ENCODE results near the gene TRIP12.

DNA sequence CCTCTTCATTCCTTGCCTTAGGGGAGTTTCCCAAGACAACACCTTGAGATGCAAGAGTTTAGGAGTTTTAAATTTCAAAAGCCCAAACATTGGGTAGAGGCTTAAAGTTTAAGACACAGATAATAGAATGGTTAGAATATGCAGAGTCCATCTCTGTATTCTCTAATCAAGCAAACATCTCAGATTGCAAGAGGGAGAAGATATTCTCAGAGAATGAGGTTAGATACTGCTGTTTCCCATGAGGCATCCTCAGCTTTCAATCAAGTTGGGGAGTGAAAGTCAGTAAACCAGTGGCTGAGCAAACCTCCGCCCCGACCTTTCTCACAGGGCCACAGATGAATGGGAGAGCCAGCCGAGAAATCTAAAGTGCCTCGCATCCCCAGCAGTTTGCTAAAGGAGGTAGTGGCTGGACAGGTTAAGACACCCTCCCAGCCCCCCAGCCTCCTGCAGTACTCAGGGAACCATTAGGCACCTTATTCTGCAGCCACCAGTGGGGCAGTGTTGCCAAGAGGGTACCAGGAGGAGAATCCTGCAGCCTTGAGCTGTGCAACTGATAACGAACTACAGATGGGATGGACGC is 30.5 kb upstream of the TRIP12 start:
- TF ChIP-seq, protein P1, sequence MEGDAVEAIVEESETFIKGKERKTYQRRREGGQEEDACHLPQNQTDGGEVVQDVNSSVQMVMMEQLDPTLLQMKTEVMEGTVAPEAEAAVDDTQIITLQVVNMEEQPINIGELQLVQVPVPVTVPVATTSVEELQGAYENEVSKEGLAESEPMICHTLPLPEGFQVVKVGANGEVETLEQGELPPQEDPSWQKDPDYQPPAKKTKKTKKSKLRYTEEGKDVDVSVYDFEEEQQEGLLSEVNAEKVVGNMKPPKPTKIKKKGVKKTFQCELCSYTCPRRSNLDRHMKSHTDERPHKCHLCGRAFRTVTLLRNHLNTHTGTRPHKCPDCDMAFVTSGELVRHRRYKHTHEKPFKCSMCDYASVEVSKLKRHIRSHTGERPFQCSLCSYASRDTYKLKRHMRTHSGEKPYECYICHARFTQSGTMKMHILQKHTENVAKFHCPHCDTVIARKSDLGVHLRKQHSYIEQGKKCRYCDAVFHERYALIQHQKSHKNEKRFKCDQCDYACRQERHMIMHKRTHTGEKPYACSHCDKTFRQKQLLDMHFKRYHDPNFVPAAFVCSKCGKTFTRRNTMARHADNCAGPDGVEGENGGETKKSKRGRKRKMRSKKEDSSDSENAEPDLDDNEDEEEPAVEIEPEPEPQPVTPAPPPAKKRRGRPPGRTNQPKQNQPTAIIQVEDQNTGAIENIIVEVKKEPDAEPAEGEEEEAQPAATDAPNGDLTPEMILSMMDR (IDR thresholded peaks at IDR 0.05): no peak
- no peak for TF ChIP-seq POLR2A (IDR thresholded peaks at IDR 0.05)

Data from prostate gland (tissue), 2 donors.